ENCODE results near the gene MRPL53. TPM values are rescaled to one million over a fixed set of nuclear protein-coding genes. Genes with fewer than 3 reads are reported as not detected.
A peak's percentile ranks its signal among the peaks of the same experiment; 100 is the strongest.
"Not testable (repeated sequence)": the region's sequence is repeated elsewhere in the genome, so short reads cannot be mapped to it uniquely, and the experiment has no call there.

Gene MRPL53
- total RNA-seq, 1 experiment from 2014 or later = 52.1 TPM

GRCh38 chr2:74462054-74462785 is 10.3 kb downstream of the MRPL53 start:
- Mint-ChIP-seq H3K27me3 (ENCODE audit: low read depth) (no peaks in the 10 kb centered on the region), H3K9me3 (no peaks in the 10 kb centered on the region), H3K4me1 (peaks cover 21% of the 10 kb centered on the region), H3K36me3 (peaks cover 9% of the 10 kb centered on the region), H3K4me3 (no peak overlapping the region; the same call in 1 of the 2 replicates), H3K27ac (no peak overlapping the region)
- TF ChIP-seq SP1 (CRISPR knock-in tag; conservative IDR thresholded peaks at IDR 0.05) (no peak), EMX1 (CRISPR knock-in tag; IDR thresholded peaks at IDR 0.05) (0 out of 2 replicates have a peak, but pooled peaks have one; percentile 37), CBFB (CRISPR knock-in tag; IDR thresholded peaks at IDR 0.05; ENCODE audit: low read depth) (no peak)
- DNase-seq (ENCODE audit: low spot score) (no peak), ATAC-seq (no peak)
- ChIA-PET CTCF (interaction anchor here (0.6 to 2.1 kb wide), 15 partner anchors 10 to 148 kb away, joined by 3 to 32 read pairs (median 5); partner anchors contain the start of genes CCDC142, MRPL53 and TTC31), POLR2A (interaction anchor here (0.8 to 1.2 kb wide), 2 partner anchors 20 to 22 kb away, joined by 3 to 5 read pairs; no protein-coding TSS in a partner anchor)

- Mint-ChIP-seq H3K27ac (no peak overlapping the region), H3K4me3 (no peak overlapping the region), H3K4me1 (peaks cover 27% of the 10 kb centered on the region), H3K27me3 (ENCODE audit: low read depth) (no peaks in the 10 kb centered on the region), H3K9me3 (no peaks in the 10 kb centered on the region), H3K36me3 (peaks cover 9% of the 10 kb centered on the region)
- DNase-seq (ENCODE audit: low spot score) (peak; percentile 59), ATAC-seq (peak; percentile 1; the same call in 1 of the 2 replicates)
- ChIA-PET POLR2A (interaction anchor here (0.8 to 1.2 kb wide), 2 partner anchors 19 to 21 kb away, joined by 3 to 5 read pairs; no protein-coding TSS in a partner anchor), CTCF (interaction anchor here (0.6 to 2.1 kb wide), 15 partner anchors 10 to 149 kb away, joined by 3 to 32 read pairs (median 5); partner anchors contain the start of genes CCDC142, MRPL53 and TTC31)
- TF ChIP-seq HMGA2 (CRISPR knock-in tag; IDR thresholded peaks at IDR 0.05) (no peak), CTCF (IDR thresholded peaks at IDR 0.05) (0 out of 2 replicates have a peak, but pooled peaks have one; percentile 17)
Measured at GRCh38 chr2:74461187-74462053, 11.1 kb downstream of the MRPL53 start.

GRCh38 chr2:74460187-74460586 is 12.3 kb downstream of the MRPL53 start:
- H3K9me3 Mint-ChIP-seq; H3K27me3 Mint-ChIP-seq (ENCODE audit: low read depth); DNase-seq (ENCODE audit: low spot score); H3K36me3 Mint-ChIP-seq; ATAC-seq: not testable (repeated sequence)
- ChIA-PET POLR2A (interaction anchor here (2.7 kb wide), 1 partner anchor 20 kb away, joined by 29 read pairs; the partner anchor contains the start of gene RTKN), CTCF (interaction anchor here (1.9 to 2.1 kb wide), 2 partner anchors 12 to 20 kb away, joined by 9 to 18 read pairs; partner anchors contain the start of gene MRPL53)
- H3K27ac Mint-ChIP-seq = peak overlapping the region; percentile 41; the same call in 1 of the 2 replicates
- H3K4me3 Mint-ChIP-seq = peak overlapping the region; percentile 96
- H3K4me1 Mint-ChIP-seq = peaks cover 33% of the 10 kb centered on the region

- peak overlapping the region; percentile 84 for H3K27ac Mint-ChIP-seq
- CTCF ChIA-PET = interaction anchor here (1.3 to 2.1 kb wide), 4 partner anchors 9 to 68 kb away, joined by 4 to 9 read pairs (median 6); no protein-coding TSS in a partner anchor
Measured at GRCh38 chr2:74459503-74460118, 12.9 kb downstream of the MRPL53 start.

GRCh38 chr2:74458938-74459363 is 13.5 kb downstream of the MRPL53 start:
- H3K27me3 Mint-ChIP-seq (ENCODE audit: low read depth) = no peaks in the 10 kb centered on the region
- ATAC-seq = no peak
- peak overlapping the region; percentile 96 for H3K4me3 Mint-ChIP-seq
- peak overlapping the region; percentile 93 for H3K27ac Mint-ChIP-seq
- no peak for DNase-seq (ENCODE audit: low spot score)
- no peaks in the 10 kb centered on the region for H3K9me3 Mint-ChIP-seq
- H3K4me1 Mint-ChIP-seq = peaks cover 38% of the 10 kb centered on the region
- POLR2A ChIA-PET = interaction anchor here (0.6 to 2.7 kb wide), 11 partner anchors 9 to 67 kb away, joined by 3 to 29 read pairs (median 6); partner anchors contain the start of genes LBX2, MRPL53, PCGF1 and RTKN
- peaks cover 9% of the 10 kb centered on the region for H3K36me3 Mint-ChIP-seq
- CTCF ChIA-PET = interaction anchor here (1.2 to 3.1 kb wide), 9 partner anchors 10 to 124 kb away, joined by 3 to 18 read pairs (median 4); partner anchors contain the start of gene CCDC142
- no peak for TF ChIP-seq E2F4 (CRISPR knock-in tag; IDR thresholded peaks at IDR 0.05; ENCODE audit: borderline replicate concordance, low read depth)
- TF ChIP-seq GABPB1 (CRISPR knock-in tag; IDR thresholded peaks at IDR 0.05) = no peak
- TF ChIP-seq ZBTB43 (CRISPR knock-in tag; IDR thresholded peaks at IDR 0.05) = no peak
- TF ChIP-seq USF1 (CRISPR knock-in tag; IDR thresholded peaks at IDR 0.05) = no peak
- no peak for TF ChIP-seq ZNF396 (CRISPR knock-in tag; IDR thresholded peaks at IDR 0.05; ENCODE audit: borderline replicate concordance)

More at GRCh38 chr2:74459503-74460118, 12.9 kb downstream of the MRPL53 start:
- not testable (repeated sequence) for H3K9me3 Mint-ChIP-seq; DNase-seq (ENCODE audit: low spot score); H3K27me3 Mint-ChIP-seq (ENCODE audit: low read depth); H3K36me3 Mint-ChIP-seq; ATAC-seq
- peak overlapping the region; percentile 96 for H3K4me3 Mint-ChIP-seq
- POLR2A ChIA-PET = interaction anchor here (2.7 kb wide), 1 partner anchor 19 kb away, joined by 29 read pairs; the partner anchor contains the start of gene RTKN
- peaks cover 36% of the 10 kb centered on the region for H3K4me1 Mint-ChIP-seq
- TF ChIP-seq ZMAT4 (CRISPR knock-in tag; IDR thresholded peaks at IDR 0.05) = 0 out of 2 replicates have a peak, but pooled peaks have one; percentile 29

Measured in WTC11 (cell line).